ENCODE results near the gene CRTC3. TPM values are rescaled to one million over a fixed set of nuclear protein-coding genes. Genes with fewer than 3 reads are reported as not detected.

The CRTC3 gene
- total RNA-seq, 1 donor from 2014 or later, result 45.7 TPM

GRCh38 chr15:90691982-90692773 is 162.5 kb downstream of the CRTC3 start:
- no peak for DNase-seq (ENCODE audit: low spot score)

Other genes with a start within 250 kb of the CRTC3 start
- 0.84 TPM for gene ZNF774, start 177.6 kb upstream of the CRTC3 start, total RNA-seq
- 210 TPM for gene IQGAP1, start 141.7 kb upstream of the CRTC3 start, total RNA-seq
- 1.8 TPM for gene BLM, start 187.4 kb downstream of the CRTC3 start, total RNA-seq

Data from mesenteric fat pad (tissue), 1 donor.